SK-N-MC (cell line): ENCODE measurements around the gene FNDC5.

Experiments
- EZH2 ChIP-seq: fragments of 200-600 bp; sonication (generic); IDR thresholded peaks from one replicate; pipeline ENCODE4 v1.6.1; 2017; ENCODE audit warnings: antibody characterized with exemption
- POLR2AphosphoS5 ChIP-seq: IDR thresholded peaks from 2 replicates; pipeline ENCODE4 v1.6.1; 2012; ENCODE audit warnings: mild to moderate bottlenecking, low read depth, low read length, borderline replicate concordance

- no peak for TF ChIP-seq EZH2
- TF ChIP-seq POLR2AphosphoS5, result no peak
Observed at GRCh38 chr1:32825181-32825580, 45.5 kb downstream of the FNDC5 start.
